Fibroblast of villous mesenchyme (primary cell): ENCODE results near the gene CD86. TPM values are rescaled to one million over a fixed set of nuclear protein-coding genes. Genes with fewer than 3 reads are reported as not detected.

Experiments
- DNase-seq: peaks from one replicate; pipeline ENCODE4 v3.0.0-alpha.2; 2010; ENCODE audit warnings: low read depth
- H3K4me3 ChIP-seq: 2 replicates; pipeline ENCODE4 v1.5.1; 2011; ENCODE audit warnings: low read depth, mild to moderate bottlenecking, low read length
- total RNA-seq: library from RNA; depleted of rRNA; stranded (reverse); fragments of >200 nt; gene quantifications from 2 replicates; pipeline ENCODE4 v1.2.3, GENCODE V29; 2012
- TF ChIP-seq, protein P1 (sequence below): IDR thresholded peaks from 2 replicates; pipeline ENCODE4 v1.5.1; 2012; ENCODE audit warnings: low read depth, mild to moderate bottlenecking, low read length; ENCODE audit not compliant: insufficient read depth

The CD86 gene, protein sequence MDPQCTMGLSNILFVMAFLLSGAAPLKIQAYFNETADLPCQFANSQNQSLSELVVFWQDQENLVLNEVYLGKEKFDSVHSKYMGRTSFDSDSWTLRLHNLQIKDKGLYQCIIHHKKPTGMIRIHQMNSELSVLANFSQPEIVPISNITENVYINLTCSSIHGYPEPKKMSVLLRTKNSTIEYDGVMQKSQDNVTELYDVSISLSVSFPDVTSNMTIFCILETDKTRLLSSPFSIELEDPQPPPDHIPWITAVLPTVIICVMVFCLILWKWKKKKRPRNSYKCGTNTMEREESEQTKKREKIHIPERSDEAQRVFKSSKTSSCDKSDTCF
- not detected in 2 replicates for total RNA-seq

DNA sequence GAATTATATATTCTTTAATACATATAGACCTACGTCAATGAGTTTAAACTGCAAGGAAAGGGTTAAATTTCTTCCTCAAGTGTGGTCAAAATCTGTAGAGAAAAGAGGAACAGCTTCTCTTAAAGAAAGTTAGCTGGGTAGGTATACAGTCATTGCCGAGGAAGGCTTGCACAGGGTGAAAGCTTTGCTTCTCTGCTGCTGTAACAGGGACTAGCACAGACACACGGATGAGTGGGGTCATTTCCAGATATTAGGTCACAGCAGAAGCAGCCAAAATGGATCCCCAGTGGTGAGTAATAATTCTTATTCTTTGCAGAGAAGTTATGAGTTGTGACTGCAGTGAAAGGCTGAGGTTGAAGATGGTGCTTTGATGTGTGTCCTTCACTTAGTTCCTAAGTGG, at the start of gene CD86:
Gene CD86, plus strand, starts transcription at position 148 of the 400 bp plus-strand sequence. Its CDS starts 128 bp downstream, at position 276.
- no peak within 1 kb of the TSS for H3K4me3 ChIP-seq
- TF ChIP-seq, protein P1, sequence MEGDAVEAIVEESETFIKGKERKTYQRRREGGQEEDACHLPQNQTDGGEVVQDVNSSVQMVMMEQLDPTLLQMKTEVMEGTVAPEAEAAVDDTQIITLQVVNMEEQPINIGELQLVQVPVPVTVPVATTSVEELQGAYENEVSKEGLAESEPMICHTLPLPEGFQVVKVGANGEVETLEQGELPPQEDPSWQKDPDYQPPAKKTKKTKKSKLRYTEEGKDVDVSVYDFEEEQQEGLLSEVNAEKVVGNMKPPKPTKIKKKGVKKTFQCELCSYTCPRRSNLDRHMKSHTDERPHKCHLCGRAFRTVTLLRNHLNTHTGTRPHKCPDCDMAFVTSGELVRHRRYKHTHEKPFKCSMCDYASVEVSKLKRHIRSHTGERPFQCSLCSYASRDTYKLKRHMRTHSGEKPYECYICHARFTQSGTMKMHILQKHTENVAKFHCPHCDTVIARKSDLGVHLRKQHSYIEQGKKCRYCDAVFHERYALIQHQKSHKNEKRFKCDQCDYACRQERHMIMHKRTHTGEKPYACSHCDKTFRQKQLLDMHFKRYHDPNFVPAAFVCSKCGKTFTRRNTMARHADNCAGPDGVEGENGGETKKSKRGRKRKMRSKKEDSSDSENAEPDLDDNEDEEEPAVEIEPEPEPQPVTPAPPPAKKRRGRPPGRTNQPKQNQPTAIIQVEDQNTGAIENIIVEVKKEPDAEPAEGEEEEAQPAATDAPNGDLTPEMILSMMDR = no peak
- DNase-seq = no peak

DNA sequence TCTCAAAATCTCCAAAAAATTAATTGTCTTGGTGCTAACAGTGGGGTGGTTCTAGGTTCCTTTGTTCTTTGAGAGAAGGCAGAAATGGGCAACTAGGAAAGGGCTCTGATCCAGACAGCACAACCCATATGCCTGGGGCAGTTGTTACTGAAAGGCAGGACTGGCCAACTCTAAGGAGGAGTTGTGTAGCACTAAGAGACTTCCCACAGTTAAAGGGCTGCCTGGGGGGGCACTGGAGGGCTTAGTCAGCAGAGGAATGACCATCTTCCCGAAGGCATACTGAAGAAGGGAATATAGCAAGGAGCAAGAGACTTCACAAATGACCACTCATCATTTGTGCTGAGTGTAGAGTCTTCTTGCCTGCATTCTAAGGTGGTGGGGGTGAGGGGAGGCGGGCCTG, 48.9 kb upstream of the CD86 start:
- no peak for DNase-seq
- TF ChIP-seq, protein P1 = no peak
- no peak overlapping the region for H3K4me3 ChIP-seq

DNA sequence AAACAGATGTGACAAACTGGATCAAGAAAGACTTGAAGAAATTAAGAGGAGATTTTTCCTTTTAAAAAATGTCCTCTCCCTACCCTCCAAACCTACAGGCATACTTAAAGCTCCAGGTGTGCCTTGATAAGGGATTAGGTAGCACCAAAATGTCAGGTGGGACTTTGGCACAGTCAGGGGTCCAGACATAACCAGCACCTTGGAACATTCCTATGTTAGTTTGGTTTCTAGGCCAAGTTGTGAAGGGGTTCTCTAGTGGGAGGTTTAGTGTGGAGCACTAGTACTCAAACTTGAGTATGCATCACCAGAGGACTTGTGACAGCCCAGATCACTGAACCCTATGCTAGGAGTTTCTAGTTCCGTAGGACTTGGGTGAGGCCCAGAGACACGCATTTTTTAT, 47.0 kb upstream of the CD86 start:
- DNase-seq = no peak
- no peak overlapping the region for H3K4me3 ChIP-seq
- TF ChIP-seq, protein P1 = no peak

DNA sequence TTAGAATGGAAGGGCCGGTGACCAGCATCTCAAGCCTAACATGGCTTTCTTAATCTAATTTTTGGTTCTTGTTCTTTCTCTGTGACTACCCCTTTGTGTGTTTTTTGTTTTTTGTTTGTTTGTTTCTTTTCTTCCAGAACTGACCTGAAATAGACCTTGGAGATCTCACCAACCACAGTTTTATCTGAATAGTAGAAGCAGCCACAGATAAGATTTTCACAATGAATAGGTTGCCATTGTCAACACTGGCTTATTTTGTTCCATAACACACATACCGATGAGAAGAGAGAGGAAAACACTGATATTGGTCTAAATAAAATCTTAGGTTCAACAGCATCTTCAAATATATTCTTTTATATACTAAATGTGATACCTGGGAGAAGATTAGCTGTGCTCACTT, 44.7 kb upstream of the CD86 start:
- no peak overlapping the region for H3K4me3 ChIP-seq
- TF ChIP-seq, protein P1 = no peak
- DNase-seq = no peak

DNA sequence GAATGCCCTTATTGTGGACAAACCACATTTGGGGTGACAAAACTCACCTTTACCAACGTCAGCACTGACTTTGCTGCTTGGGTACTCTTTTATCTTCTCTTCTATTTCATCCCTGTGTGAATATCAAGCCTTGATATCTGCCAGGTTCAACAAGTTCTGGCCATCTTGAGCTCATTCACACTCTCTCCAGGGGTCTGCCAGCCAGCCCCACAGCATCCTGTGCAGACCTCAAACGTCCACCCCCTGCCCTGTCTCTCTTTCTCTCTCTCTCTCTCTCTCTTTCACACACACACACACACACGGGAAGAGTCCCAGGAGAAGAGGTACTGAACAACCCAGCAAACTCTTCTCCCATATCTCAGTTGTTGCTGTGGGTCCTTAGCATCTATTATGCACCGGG, 43.8 kb upstream of the CD86 start:
- no peak for DNase-seq
- no peak overlapping the region for H3K4me3 ChIP-seq
- TF ChIP-seq, protein P1 = no peak

DNA sequence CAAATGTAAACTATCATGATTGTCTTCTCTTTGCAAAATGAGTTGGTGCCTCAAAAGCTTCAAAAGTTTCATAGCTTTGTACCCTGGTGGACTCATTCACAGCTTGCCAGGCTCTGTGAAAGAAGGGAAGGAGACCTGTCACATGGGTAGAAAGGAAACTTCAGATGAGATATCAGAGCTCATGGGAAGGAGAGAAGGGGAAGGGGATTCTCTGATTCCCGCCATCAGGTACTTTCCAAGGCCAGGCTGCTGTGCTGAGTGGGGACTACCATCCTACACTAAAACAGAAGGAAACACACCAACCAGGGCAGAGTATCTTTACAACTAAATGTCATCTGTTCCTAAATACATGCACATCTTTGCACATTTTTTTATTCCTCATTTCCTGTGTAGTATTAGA, 42.3 kb upstream of the CD86 start:
- DNase-seq = no peak
- TF ChIP-seq, protein P1 = no peak
- no peak overlapping the region for H3K4me3 ChIP-seq
